ENCODE measurements around the gene ARHGAP42. TPM values are rescaled to one million over a fixed set of nuclear protein-coding genes. Genes with fewer than 3 reads are reported as not detected.

ARHGAP42 gene
- total and polyA plus RNA-seq, 2 of the 4 experiments (the other 2 are of a cell fraction): 2.9 to 7.3 TPM

GRCh38 chr11:100806296-100806695 is 119.2 kb downstream of the ARHGAP42 start:
- no peak overlapping the region for H2AK5ac ChIP-seq (ENCODE audit: low read depth, low read length)
- H3K9me1 ChIP-seq (ENCODE audit: insufficient read depth, low read length): 0 out of 2 replicates have a peak, but pooled peaks cover 3% of the 10 kb centered on the region
- CTCF ChIA-PET: interaction anchor here (1.0 kb wide), 1 partner anchor 14 kb away, joined by 4 read pairs; no protein-coding TSS in a partner anchor
- intact Hi-C loops (cut with micrococcal nuclease): loop anchor here (5.0 kb wide), 1 partner anchor 119 kb away; the partner anchor contains the start of gene ARHGAP42
- DNase-seq (no peak), ATAC-seq (ENCODE audit: low read depth) (no peak)
- no peak overlapping the region for H3K4me2 ChIP-seq (ENCODE audit: low read depth, low read length)
- no peak overlapping the region for H3K27ac ChIP-seq (ENCODE audit: insufficient read depth, low read length)
- H3K4me1 ChIP-seq (ENCODE audit: control insufficient read depth, insufficient read depth, low read length): peaks cover 6% of the 10 kb centered on the region
- no peak overlapping the region for H4K5ac ChIP-seq (ENCODE audit: low read depth, low read length)
- no peak overlapping the region for H2BK20ac ChIP-seq (ENCODE audit: low read depth, low read length)
- no peak overlapping the region for H2BK120ac ChIP-seq (ENCODE audit: low read depth, low read length)
- H3K14ac ChIP-seq (replicated peaks; ENCODE audit: low read depth, low read length): no peak overlapping the region
- no peak overlapping the region for H3K9ac ChIP-seq (ENCODE audit: low read depth, low read length)
- H3K4me3 ChIP-seq (ENCODE audit: insufficient read depth, low read depth, low read length): no peak overlapping the region
- H2BK5ac ChIP-seq (ENCODE audit: low read depth, low read length, poor library complexity, severe bottlenecking): no peak overlapping the region
- TF ChIP-seq RAD21 (IDR thresholded peaks at IDR 0.05; ENCODE audit: low read length) (no peak), MAFK (IDR thresholded peaks at IDR 0.05; ENCODE audit: low read depth, low read length) (no peak)
- in situ Hi-C loops (cut with MboI; ENCODE audit: low sequenced_read_pairs): no loop called here
- H2AFZ ChIP-seq (replicated peaks; ENCODE audit: low read length, poor library complexity): no peak overlapping the region
- H3K56ac ChIP-seq (ENCODE audit: extremely low read depth, insufficient read depth, low read length): no peak overlapping the region
- no CpG with 5 or more reads among the region's 5 CpGs for WGBS, 2 experiments (ENCODE audit: extremely low coverage in 2 of 2, insufficient read length in 1 of 2)
- no TSS peak for BruUV-seq (replicated peaks)
- H3K18ac ChIP-seq (ENCODE audit: low read depth, low read length): no peak overlapping the region
- no peak overlapping the region for H4K8ac ChIP-seq (ENCODE audit: low read depth in 2 of 2, low read length in 2 of 2)
- no peak overlapping the region for H4K91ac ChIP-seq (ENCODE audit: insufficient read depth, low read depth, low read length)
- no peaks in the 10 kb centered on the region for H3K36me3 ChIP-seq (ENCODE audit: control insufficient read depth, insufficient read depth, low read length)
- H3K27me3 ChIP-seq (ENCODE audit: control insufficient read depth, insufficient read depth, low read length): no peaks in the 10 kb centered on the region
- H3K9me3 ChIP-seq (ENCODE audit: control insufficient read depth, insufficient read depth, low read length): no peaks in the 10 kb centered on the region
- H2BK15ac ChIP-seq (ENCODE audit: low read depth, low read length): no peak overlapping the region
- no peaks in the 10 kb centered on the region for H4K20me1 ChIP-seq (ENCODE audit: insufficient read depth, low read length)
- dilution Hi-C loops (cut with HindIII; ENCODE audit: low sequenced_read_pairs, unreplicated experiment): no loop called here
- peaks cover 7 to 9% of the 10 kb centered on the region in 2 experiments; a peak in 1 of 4 replicates for H3K79me1 ChIP-seq (ENCODE audit: low read depth in 1 of 2, low read length in 2 of 2)
- POLR2A ChIA-PET (ENCODE audit: unreplicated experiment): no interaction called here
- H2AK9ac ChIP-seq (replicated peaks; ENCODE audit: low read depth, low read length, poor library complexity): no peak overlapping the region
- H3K4ac ChIP-seq (ENCODE audit: low read depth, low read length): no peak overlapping the region
- no peak overlapping the region for H3K23ac ChIP-seq (ENCODE audit: low read depth, low read length)

Measured in IMR-90 (cell line).